ENCODE measurements around the gene TMEM184B.
"Not testable (repeated sequence)": the region's sequence is repeated elsewhere in the genome, so short reads cannot be mapped to it uniquely, and the experiment has no call there.

The TMEM184B gene

DNA sequence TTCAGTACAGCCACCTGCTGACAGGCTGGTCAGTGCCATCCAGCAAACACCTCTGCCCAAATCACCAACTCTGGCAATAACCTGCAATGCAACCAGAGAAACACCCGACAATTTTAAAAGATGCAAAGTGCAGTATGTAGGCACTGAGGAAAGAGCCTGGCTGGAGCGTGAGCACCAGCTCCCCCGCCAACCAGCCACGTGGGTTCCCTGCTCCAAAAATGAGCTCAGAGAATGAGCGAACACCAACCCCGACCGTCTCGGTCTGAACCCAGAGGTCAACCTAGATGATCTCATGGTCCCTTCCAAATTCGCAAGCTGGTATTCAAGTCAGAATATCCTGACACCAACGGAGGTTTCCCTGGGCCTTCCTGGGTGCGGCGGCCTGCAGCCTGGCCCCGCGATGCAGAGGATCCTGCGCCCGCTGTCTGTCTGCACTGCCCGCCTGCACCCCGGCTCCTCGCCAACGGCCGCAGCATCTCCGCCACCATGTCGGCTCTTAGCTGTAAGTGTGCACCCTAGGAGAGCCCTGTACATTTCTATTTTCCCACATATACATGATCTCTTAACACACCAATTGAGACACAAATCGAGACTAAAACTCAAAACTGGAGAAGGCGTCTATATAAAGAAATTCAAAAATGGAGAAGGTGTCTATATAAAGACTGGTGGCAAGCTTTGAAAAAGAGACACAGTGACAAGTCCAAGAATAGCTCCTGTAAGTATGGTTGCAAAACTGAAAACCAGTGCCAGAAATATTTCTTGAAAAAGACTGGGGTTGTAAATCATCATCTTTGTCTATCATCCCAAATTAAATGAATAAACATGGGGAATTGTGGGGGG is 22.8 kb downstream of the TMEM184B start:
- no peak for FAIRE-seq
- no peak for DNase-seq (ENCODE audit: low spot score)

- FAIRE-seq (no peak), DNase-seq (ENCODE audit: low spot score) (no peak)
These were observed 23.5 kb downstream of the TMEM184B start for GRCh38 chr22:38249301-38249700.

- FAIRE-seq = no peak
- DNase-seq (ENCODE audit: low spot score) = no peak
These were observed 24.5 kb downstream of the TMEM184B start for GRCh38 chr22:38248280-38248679.

GRCh38 chr22:38247713-38248112 is 25.1 kb downstream of the TMEM184B start:
- no peak for DNase-seq (ENCODE audit: low spot score)

DNA sequence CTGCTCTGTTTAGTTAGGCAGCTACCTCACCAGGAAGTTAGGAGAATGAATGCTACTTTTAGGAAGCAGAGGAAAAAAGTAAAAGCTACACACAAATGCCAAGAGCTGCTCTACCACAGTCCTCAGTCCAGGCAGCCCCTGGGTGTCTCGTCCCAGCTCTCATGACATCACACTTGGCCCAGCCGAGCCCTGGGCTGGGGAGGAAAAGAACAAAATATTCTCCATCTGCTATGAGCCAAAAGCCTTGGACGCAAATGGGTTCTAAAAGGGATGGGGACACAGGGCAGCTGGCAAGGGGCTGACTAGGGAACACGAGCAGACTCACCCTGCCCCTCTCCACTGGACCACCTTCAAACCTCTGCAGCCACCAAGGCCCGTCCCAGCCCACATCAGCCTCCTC is 26.1 kb downstream of the TMEM184B start:
- DNase-seq (ENCODE audit: low spot score) = no peak
- FAIRE-seq = no peak

More at GRCh38 chr22:38247713-38248112, 25.1 kb downstream of the TMEM184B start:
- no peak for FAIRE-seq

GRCh38 chr22:38246046-38246658 is 26.7 kb downstream of the TMEM184B start:
- no peak for FAIRE-seq
- DNase-seq (ENCODE audit: low spot score) = no peak

GRCh38 chr22:38244106-38244505 is 28.7 kb downstream of the TMEM184B start:
- DNase-seq (ENCODE audit: low spot score) (no peak), FAIRE-seq (no peak)

- no peak for DNase-seq (ENCODE audit: low spot score)
- no peak for FAIRE-seq
These were observed 29.6 kb downstream of the TMEM184B start for GRCh38 chr22:38243007-38243765.

- FAIRE-seq (peak; percentile 92), DNase-seq (ENCODE audit: low spot score) (peak; percentile 82)
These were observed 32.0 kb downstream of the TMEM184B start for GRCh38 chr22:38240734-38241252.

GRCh38 chr22:38239101-38239761 is 33.6 kb downstream of the TMEM184B start:
- FAIRE-seq (no peak), DNase-seq (ENCODE audit: low spot score) (peak; percentile 10)

GRCh38 chr22:38238519-38239071 is 34.2 kb downstream of the TMEM184B start:
- no peak for DNase-seq (ENCODE audit: low spot score)
- no peak for FAIRE-seq

DNA sequence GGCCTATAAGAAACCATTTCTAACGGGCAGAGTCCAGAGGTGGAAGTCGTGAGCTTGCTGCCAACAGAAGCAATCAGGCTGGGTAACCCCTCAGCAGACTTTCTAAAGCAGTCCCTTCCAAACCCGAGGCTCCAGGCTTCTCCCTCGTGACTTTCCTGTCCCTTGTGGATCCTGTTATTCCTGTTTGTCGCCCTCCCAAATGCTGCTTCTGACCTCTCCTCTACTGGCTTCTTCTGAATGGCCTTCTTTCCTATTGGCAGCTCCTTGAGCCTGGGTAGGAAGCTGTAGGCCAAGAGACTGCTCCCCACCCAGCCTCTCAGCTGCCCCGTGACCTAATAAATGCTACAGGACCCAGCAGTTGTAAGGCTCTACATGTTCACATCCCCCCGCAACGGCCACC is 36.0 kb downstream of the TMEM184B start:
- FAIRE-seq (no peak), DNase-seq (ENCODE audit: low spot score) (no peak)

GRCh38 chr22:38235240-38235850 is 37.5 kb downstream of the TMEM184B start:
- no peak for DNase-seq (ENCODE audit: low spot score)
- no peak for FAIRE-seq

- FAIRE-seq; DNase-seq (ENCODE audit: low spot score): not testable (repeated sequence)
These were observed 39.0 kb downstream of the TMEM184B start for GRCh38 chr22:38233856-38234255.

GRCh38 chr22:38233427-38233826 is 39.4 kb downstream of the TMEM184B start:
- FAIRE-seq (no peak), DNase-seq (ENCODE audit: low spot score) (no peak)

DNA sequence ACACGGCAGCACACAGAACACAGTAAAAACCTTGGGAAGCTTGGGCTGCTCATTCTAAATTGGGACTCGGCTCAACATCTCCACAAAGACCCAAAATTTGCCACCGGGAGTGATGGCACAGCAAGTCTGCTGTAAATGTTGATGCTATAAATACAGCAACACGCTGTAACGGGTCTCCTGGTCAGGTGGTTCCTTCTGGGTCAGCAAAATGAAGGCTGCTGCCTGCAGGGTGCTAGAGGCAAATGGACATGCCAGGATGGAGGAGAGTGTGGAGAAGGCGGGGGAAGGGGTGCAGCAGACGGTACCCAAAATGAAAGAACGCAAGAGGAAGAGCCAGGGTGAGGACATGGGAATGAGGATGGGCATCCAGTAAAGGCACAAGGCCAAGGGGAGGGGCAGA is 40.6 kb downstream of the TMEM184B start:
- DNase-seq (ENCODE audit: low spot score) (no peak), FAIRE-seq (no peak)

DNA sequence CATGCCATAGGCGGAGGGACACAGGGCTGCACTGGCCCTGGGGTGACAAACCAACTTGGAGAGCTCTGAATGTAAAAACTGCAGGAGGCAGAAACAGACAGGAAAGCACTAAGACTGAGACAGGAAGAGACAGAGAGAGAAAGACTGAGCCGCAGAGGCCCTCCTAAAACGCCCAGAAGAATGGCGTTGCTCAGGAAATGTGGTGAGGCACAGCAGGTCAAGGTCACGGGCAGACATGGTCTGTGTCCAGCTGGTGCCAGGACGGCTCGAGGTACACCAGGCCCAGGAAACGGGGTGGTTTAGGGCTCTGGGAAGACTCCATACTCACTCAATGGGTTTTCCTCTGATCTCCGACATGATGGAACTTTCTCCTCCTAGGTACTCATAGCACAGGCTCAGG is 41.9 kb downstream of the TMEM184B start:
- no peak for DNase-seq (ENCODE audit: low spot score)
- FAIRE-seq = no peak

DNA sequence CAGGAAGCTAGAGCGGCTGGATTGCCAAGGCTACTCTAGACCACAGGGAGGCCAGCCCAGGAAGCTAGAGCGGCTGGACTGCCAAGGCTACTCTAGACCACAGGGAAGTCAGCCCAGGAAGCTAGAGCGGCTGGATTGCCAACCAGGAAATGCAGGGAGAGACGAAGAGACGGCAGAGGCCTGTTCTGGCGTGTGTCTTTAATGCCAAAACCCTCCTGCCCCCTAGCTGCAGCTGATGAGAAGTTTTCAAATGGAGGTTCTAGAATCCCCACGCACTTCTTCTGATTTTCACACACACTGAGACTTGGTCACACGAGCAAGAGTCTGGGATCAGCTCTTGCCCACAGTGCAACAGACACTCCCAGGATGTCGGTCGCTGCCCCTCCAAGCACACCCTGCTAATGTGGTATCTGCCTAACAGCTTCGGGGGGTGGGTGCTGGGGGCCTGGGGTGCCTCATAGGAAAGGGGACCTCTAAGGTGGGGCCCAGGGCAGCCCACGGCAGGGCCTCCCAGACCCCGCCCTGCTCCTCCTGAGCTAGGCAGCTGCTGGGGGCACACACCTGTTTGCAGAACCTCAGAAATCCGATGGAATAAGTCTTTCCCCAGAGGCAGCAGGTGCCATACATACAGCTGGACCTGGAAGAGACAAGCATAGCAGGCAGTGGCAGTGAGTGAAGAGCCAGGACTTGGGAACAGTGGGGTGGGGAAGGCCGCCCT is 42.5 kb downstream of the TMEM184B start:
- peak; percentile 67 for DNase-seq (ENCODE audit: low spot score)
- FAIRE-seq = no peak

- DNase-seq (ENCODE audit: low spot score) (no peak), FAIRE-seq (no peak)
These were observed 43.7 kb downstream of the TMEM184B start for GRCh38 chr22:38228873-38229740.
